Sigmoid colon (tissue), 7 donors: ENCODE data around the gene KHNYN. TPM values are rescaled to one million over a fixed set of nuclear protein-coding genes. Genes with fewer than 3 reads are reported as not detected.
A peak's percentile ranks its signal among the peaks of the same experiment; 100 is the strongest.

Experiments used
- DNase-seq: peaks from one replicate; pipeline ENCODE4 v3.0.0-alpha.2; 2019
- H3K27ac ChIP-seq, 4 donors: fragments of 200-600 bp; sonication (generic); one replicate each; pipeline ENCODE4 v1.5.1; 2016 to 2019; ENCODE audit warnings: mild to moderate bottlenecking in 1 of 4
- H3K27me3 ChIP-seq, 3 donors: fragments of 200-600 bp; sonication (generic); one replicate each; pipeline ENCODE4 v1.5.1; 2019; ENCODE audit warnings: mild to moderate bottlenecking in 1 of 3
- H3K36me3 ChIP-seq, 4 donors: fragments of 200-600 bp; sonication (generic); one replicate each; pipeline ENCODE4 v1.5.1; 2016 to 2019
- H3K4me1 ChIP-seq, 4 donors: fragments of 200-600 bp; sonication (generic); one replicate each; pipeline ENCODE4 v1.5.1; 2017 to 2019
- H3K4me3 ChIP-seq, 4 donors: fragments of 200-600 bp; sonication (generic); one replicate each; pipeline ENCODE4 v1.5.1; 2017 to 2019; ENCODE audit warnings: mild to moderate bottlenecking in 2 of 4, moderate library complexity in 1 of 4
- H3K9me3 ChIP-seq, 4 donors: fragments of 200-600 bp in 3 of 4; sonication (generic) in 3 of 4; one replicate each; pipeline versions ENCODE4 v1.5.1 to v1.6.1; 2013 to 2019
- CTCF ChIP-seq, 4 experiments: fragments of 450-650 bp in 3 of 4; fragments of 200-600 bp in 1 of 4; IDR thresholded peaks; one replicate each; pipeline ENCODE4 v1.5.1; 2016 to 2019; ENCODE audit warnings: antibody characterized with exemption in 4 of 4, mild to moderate bottlenecking in 3 of 4, moderate library complexity in 2 of 4
- EP300 ChIP-seq, 4 donors: sonication (generic); formaldehyde crosslinking; IDR thresholded peaks; one replicate each; pipeline ENCODE4 v1.6.1; 2017; ENCODE audit warnings: antibody characterized with exemption in 4 of 4
- POLR2A ChIP-seq, 2 donors: fragments of 450-650 bp; IDR thresholded peaks; one replicate each; pipeline ENCODE4 v1.6.1; 2016; ENCODE audit warnings: antibody characterized with exemption in 2 of 2, mild to moderate bottlenecking in 2 of 2, moderate library complexity in 2 of 2
- POLR2AphosphoS5 ChIP-seq, 4 donors: sonication (generic); formaldehyde crosslinking; IDR thresholded peaks; one replicate each; pipeline ENCODE4 v1.6.1; 2017; ENCODE audit warnings: antibody characterized with exemption in 4 of 4
- WGBS, 2 donors: extraction: QIAGEN DNeasy Blood & Tissue Kit; methylation state at CpG; one replicate each; pipeline ENCODE4 v1.1.7; 2013; 5-methylcytosine and 5-hydroxymethylcytosine counted together
- intact Hi-C: fragments of 100-400 bp; cut with DNase I; formaldehyde crosslinking; loops from one replicate; pipeline ENCODE4 v1.15.1; 2023
- polyA plus RNA-seq, 3 donors: library from polyadenylated mRNA; stranded (reverse); fragments of 200-250 nt; gene quantifications; one replicate each; pipeline ENCODE4 v1.2.3, GENCODE V29; 2013
- total RNA-seq, 4 donors: library from RNA; depleted of rRNA; stranded (reverse); fragments of >200 nt; gene quantifications; one replicate each; pipeline ENCODE4 v1.1.0, GENCODE V29; 2016
- donor health status: healthy with polysubstance abuse.
- donor health status: Bipolar disorder and iron deficiency.
- donor health status: healthy.

KHNYN gene
- total and polyA plus RNA-seq, 7 donors, result 16.2 to 64.6 (median 46.9) TPM

- intact Hi-C loops, result loop anchor here (1.0 to 10.0 kb wide), 4 partner anchors 32 to 1586 kb away; partner anchors contain the start of genes EMC9, NYNRIN, PSME2 and RNF31
- H3K4me1 ChIP-seq, result peaks cover 0 to 40% (median 34%) of the 10 kb centered on the region in 4 donors
- H3K27ac ChIP-seq, result peak overlapping the region; percentile 94 to 96 (median 95)
- peak overlapping the region; percentile 73 to 87 (median 76) for H3K4me3 ChIP-seq
- H3K27me3 ChIP-seq, result no peaks in the 10 kb centered on the region
- peaks cover 0 to 39% (median 14%) of the 10 kb centered on the region in 4 donors for H3K36me3 ChIP-seq
- no peaks in the 10 kb centered on the region for H3K9me3 ChIP-seq
- no peak for DNase-seq
- WGBS, 2 donors, result 12 to 18% methylated on average over 19 of the region's 19 CpGs
- TF ChIP-seq EP300 (IDR thresholded peaks at IDR 0.05) (no peak), POLR2AphosphoS5 (IDR thresholded peaks at IDR 0.05) (peak in 2 of 4 donors; percentile 13 to 17), POLR2A (IDR thresholded peaks at IDR 0.05) (no peak)
These were observed 1.2 kb downstream of the KHNYN start for GRCh38 chr14:24430682-24431568.

GRCh38 chr14:24431569-24432258, 2.0 kb downstream of the KHNYN start:
- DNase-seq, result peak; percentile 95
- no peaks in the 10 kb centered on the region for H3K27me3 ChIP-seq
- peaks cover 0 to 46% (median 41%) of the 10 kb centered on the region in 4 donors for H3K4me1 ChIP-seq
- WGBS, 2 donors, result 34 to 43% methylated on average over 15 of the region's 15 CpGs
- H3K36me3 ChIP-seq, result peaks cover 0 to 45% (median 20%) of the 10 kb centered on the region in 4 donors
- H3K4me3 ChIP-seq, result peak overlapping the region; percentile 73 to 87 (median 76)
- no peaks in the 10 kb centered on the region for H3K9me3 ChIP-seq
- intact Hi-C loops, result loop anchor here (1.0 to 10.0 kb wide), 5 partner anchors 33 to 1587 kb away; partner anchors contain the start of genes EMC9, NYNRIN, PSME2 and RNF31
- H3K27ac ChIP-seq, result peak overlapping the region; percentile 94 to 96 (median 95)
- TF ChIP-seq POLR2AphosphoS5 (IDR thresholded peaks at IDR 0.05) (peak in 3 of 4 donors; percentile 27 to 52 (median 49)), CTCF (IDR thresholded peaks at IDR 0.05) (peak; percentile 79 to 92 (median 84)), EP300 (IDR thresholded peaks at IDR 0.05) (no peak), POLR2A (IDR thresholded peaks at IDR 0.05) (no peak)

GRCh38 chr14:24432259-24433131, 2.7 kb downstream of the KHNYN start:
- H3K9me3 ChIP-seq, result no peaks in the 10 kb centered on the region
- intact Hi-C loops, result loop anchor here (1.0 to 10.0 kb wide), 3 partner anchors 99 to 1588 kb away; partner anchors contain the start of genes EMC9, PSME2 and RNF31
- no peaks in the 10 kb centered on the region for H3K27me3 ChIP-seq
- peak overlapping the region in 3 of 4 donors; percentile 95 to 96 (median 95) for H3K27ac ChIP-seq
- TF ChIP-seq POLR2A (IDR thresholded peaks at IDR 0.05) (no peak), EP300 (IDR thresholded peaks at IDR 0.05) (no peak), POLR2AphosphoS5 (IDR thresholded peaks at IDR 0.05) (no peak), CTCF (IDR thresholded peaks at IDR 0.05) (no peak)
- H3K4me1 ChIP-seq, result peaks cover 0 to 54% (median 49%) of the 10 kb centered on the region in 4 donors
- WGBS, 2 donors, result 83 to 87% methylated on average over 24 of the region's 24 CpGs
- peaks cover 6 to 53% (median 27%) of the 10 kb centered on the region in 4 donors for H3K36me3 ChIP-seq
- DNase-seq, result peak; percentile 66
- H3K4me3 ChIP-seq, result peak overlapping the region in 2 of 4 donors; percentile 75 to 87

- WGBS, 2 donors, result 90 to 91% methylated on average over 7 of the region's 7 CpGs
- no peaks in the 10 kb centered on the region for H3K9me3 ChIP-seq
- DNase-seq, result no peak
- peaks cover 17 to 69% (median 34%) of the 10 kb centered on the region in 4 donors for H3K36me3 ChIP-seq
- intact Hi-C loops, result loop anchor here (10.0 kb wide), 2 partner anchors 289 to 1589 kb away; partner anchors contain the start of genes EMC9, PSME2 and RNF31
- no peak overlapping the region for H3K4me3 ChIP-seq
- H3K27ac ChIP-seq, result no peak overlapping the region
- peaks cover 0 to 52% (median 47%) of the 10 kb centered on the region in 4 donors for H3K4me1 ChIP-seq
- H3K27me3 ChIP-seq, result no peaks in the 10 kb centered on the region
- no peak for TF ChIP-seq EP300 (IDR thresholded peaks at IDR 0.05)
- no peak for TF ChIP-seq CTCF (IDR thresholded peaks at IDR 0.05)
- no peak for TF ChIP-seq POLR2AphosphoS5 (IDR thresholded peaks at IDR 0.05)
- no peak for TF ChIP-seq POLR2A (IDR thresholded peaks at IDR 0.05)
These were observed 4.3 kb downstream of the KHNYN start for GRCh38 chr14:24434036-24434435.
